HepG2 (cell line): ENCODE measurements around the gene KANK3. TPM values are rescaled to one million over a fixed set of nuclear protein-coding genes. Genes with fewer than 3 reads are reported as not detected.
A peak's percentile ranks its signal among the peaks of the same experiment; 100 is the strongest.

Experiments used
- GATAD1 ChIP-seq: IDR thresholded peaks from 2 replicates; pipeline ENCODE4 v1.6.1; 2016; ENCODE audit warnings: missing genetic modification reagents, missing compliant biosample characterization
- KLF6 ChIP-seq: IDR thresholded peaks from 2 replicates; pipeline ENCODE4 v1.8.0; 2016; ENCODE audit warnings: missing biosample characterization, missing genetic modification reagents
- MAFF ChIP-seq: IDR thresholded peaks from 2 replicates; pipeline ENCODE4 v1.6.1; 2011; ENCODE audit warnings: low read depth, low read length, improper control_type of control experiment
- NR2C2 ChIP-seq: sonication (generic); formaldehyde crosslinking; IDR thresholded peaks from 2 replicates; pipeline ENCODE4 v1.4.0; 2020; ENCODE audit warnings: missing genetic modification reagents, mild to moderate bottlenecking, moderate library complexity, borderline replicate concordance
- NR2F6 ChIP-seq, 2 experiments: IDR thresholded peaks; 2 replicates each; pipeline ENCODE4 v1.6.1; 2016; ENCODE audit warnings: antibody characterized with exemption in 1 of 2, mild to moderate bottlenecking in 1 of 2
- REPIN1 ChIP-seq: sonication (generic); formaldehyde crosslinking; IDR thresholded peaks from 2 replicates; pipeline ENCODE4 v1.8.0; 2022; ENCODE audit warnings: missing genetic modification reagents, low read depth, mild to moderate bottlenecking, borderline replicate concordance
- REST ChIP-seq, 2 experiments: IDR thresholded peaks; 2 replicates each; pipeline ENCODE4 v1.6.1; 2011 to 2012; ENCODE audit warnings: low read length in 2 of 2, borderline replicate concordance in 1 of 2, low read depth in 1 of 2, mild to moderate bottlenecking in 1 of 2, moderate library complexity in 1 of 2
- RNF219 ChIP-seq: sonication (generic); formaldehyde crosslinking; IDR thresholded peaks from 2 replicates; pipeline ENCODE4 v1.5.0; 2020; ENCODE audit warnings: mild to moderate bottlenecking, missing genetic modification reagents
- TRAFD1 ChIP-seq: sonication (generic); formaldehyde crosslinking; IDR thresholded peaks from 2 replicates; pipeline ENCODE4 v1.5.1; 2020; ENCODE audit warnings: missing genetic modification reagents, mild to moderate bottlenecking, borderline replicate concordance
- YY1 ChIP-seq: IDR thresholded peaks from 2 replicates; pipeline ENCODE4 v1.6.1; 2011; ENCODE audit warnings: low read length, low read depth, moderate library complexity, mild to moderate bottlenecking; ENCODE audit not compliant: insufficient read depth, insufficient replicate concordance
- ZBED4 ChIP-seq: sonication (generic); formaldehyde crosslinking; IDR thresholded peaks from 2 replicates; pipeline ENCODE4 v1.4.0; 2020; ENCODE audit warnings: missing genetic modification reagents, borderline replicate concordance
- ZFX ChIP-seq: sonication (generic); formaldehyde crosslinking; IDR thresholded peaks from 2 replicates; pipeline ENCODE4 v1.4.0; 2020; ENCODE audit warnings: mild to moderate bottlenecking, low read depth, missing genetic modification reagents, moderate library complexity
- ZNF143 ChIP-seq: sonication (generic); formaldehyde crosslinking; IDR thresholded peaks from 2 replicates; pipeline ENCODE4 v1.4.0; 2020; ENCODE audit warnings: missing genetic modification reagents
- ZNF460 ChIP-seq: sonication (generic); formaldehyde crosslinking; IDR thresholded peaks from 2 replicates; pipeline ENCODE4 v1.5.1; 2020; ENCODE audit warnings: missing genetic modification reagents, mild to moderate bottlenecking, borderline replicate concordance
- ZNF674 ChIP-seq: sonication (generic); formaldehyde crosslinking; IDR thresholded peaks from 2 replicates; pipeline ENCODE4 v1.5.0; 2020; ENCODE audit warnings: low read depth, mild to moderate bottlenecking, missing genetic modification reagents
- ZNF768 ChIP-seq: sonication (generic); formaldehyde crosslinking; IDR thresholded peaks from 2 replicates; pipeline ENCODE4 v1.4.0; 2020; ENCODE audit warnings: missing genetic modification reagents
- ZSCAN25 ChIP-seq: sonication (generic); formaldehyde crosslinking; IDR thresholded peaks from 2 replicates; pipeline ENCODE4 v1.8.0; 2022; ENCODE audit warnings: mild to moderate bottlenecking, missing genetic modification reagents
- polyA plus RNA-seq, 8 experiments: library from polyadenylated mRNA; depleted of rRNA in 3 of 8; stranded (reverse) in 7 of 8; unstranded in 1 of 8; fragments of >200 nt; fragmentation: Illumina TruSeq in 4 of 8; extraction: Trizol in 4 of 8; gene quantifications; 2 replicates each; pipeline versions ENCODE4 v1.2.1 to v1.2.3, GENCODE V29; 2011 to 2016; ENCODE audit warnings: low read depth in 4 of 8, missing spikeins in 1 of 8, mixed read lengths in 1 of 8; ENCODE audit not compliant: insufficient read depth in 1 of 8
- total RNA-seq, 5 experiments: library from RNA; depleted of rRNA; stranded (reverse); fragments of >200 nt; fragmentation: Illumina TruSeq; extraction: Trizol; gene quantifications; 2 replicates each; pipeline ENCODE4 v1.2.3, GENCODE V29; 2016; ENCODE audit warnings: low read depth in 1 of 5

Gene KANK3
- total and polyA plus RNA-seq, 2 of the 13 experiments (the other 11 are each of a cell fraction or from before 2014, with no cell fraction given) = 0.15 to 0.20 TPM

DNA sequence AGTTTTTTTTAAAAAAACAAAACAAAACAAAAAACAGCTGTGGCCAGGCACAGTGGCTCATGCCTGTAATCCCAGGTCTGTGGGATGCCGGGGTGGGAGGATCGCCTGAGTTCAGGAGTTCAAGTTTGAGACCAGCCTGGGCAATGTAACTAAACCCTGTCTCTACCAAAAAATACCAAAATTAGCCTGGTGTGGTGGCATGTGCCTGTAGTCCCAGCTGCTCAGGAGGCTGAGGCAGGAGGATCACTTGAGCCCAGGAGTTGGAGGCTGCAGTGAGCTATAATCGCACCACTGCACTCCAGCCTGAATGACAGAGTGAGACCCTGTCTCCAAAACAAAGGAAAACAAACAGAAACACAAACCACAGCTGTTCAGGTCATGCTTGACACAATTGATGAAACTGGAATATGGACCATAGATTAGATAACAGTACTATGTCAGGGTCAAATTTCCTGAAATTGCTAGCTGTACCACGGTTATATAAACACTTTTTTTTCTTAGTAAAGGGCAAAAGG is 14.0 kb upstream of the KANK3 start (continued):
- TF ChIP-seq REST (IDR thresholded peaks at IDR 0.05; ENCODE audit: borderline replicate concordance in 1 of 2, low read depth in 1 of 2, low read length in 2 of 2) = peak in 1 of 2 experiments; percentile 18; a peak in 1 of 4 replicates
- TF ChIP-seq ZBED4 (CRISPR knock-in tag) = 0 out of 2 replicates have a peak, but pooled peaks have one; percentile 70
- TF ChIP-seq TRAFD1 (CRISPR knock-in tag) = no peak
- 0 out of 2 replicates have a peak, but pooled peaks have one; percentile 53 for TF ChIP-seq KLF6 (CRISPR knock-in tag)
- peak; percentile 96 for TF ChIP-seq NR2F6 (IDR thresholded peaks at IDR 0.05)
- TF ChIP-seq NR2F6 (CRISPR knock-in tag; IDR thresholded peaks at IDR 0.05) = peak; percentile 97
- peak; percentile 52; the same call in 1 of the 2 replicates for TF ChIP-seq GATAD1 (CRISPR knock-in tag)
- TF ChIP-seq ZNF768 (CRISPR knock-in tag) = peak; percentile 81
- peak; percentile 51; the same call in 1 of the 2 replicates for TF ChIP-seq ZNF460
- 0 out of 2 replicates have a peak, but pooled peaks have one; percentile 69 for TF ChIP-seq RNF219
- no peak for TF ChIP-seq MAFF
- no peak for TF ChIP-seq YY1
- TF ChIP-seq ZFX (CRISPR knock-in tag) = 0 out of 2 replicates have a peak, but pooled peaks have one; percentile 28
- peak; percentile 68 for TF ChIP-seq NR2C2
- peak; percentile 94 for TF ChIP-seq REPIN1
- no peak for TF ChIP-seq ZNF674 (CRISPR knock-in tag)
- no peak for TF ChIP-seq ZNF143 (CRISPR knock-in tag)
- TF ChIP-seq ZSCAN25 (CRISPR knock-in tag) = peak; percentile 63
